C4-2B (cell line): Measurements from ENCODE around the gene PLCB4.

Source experiments
- ZFX ChIP-seq: fragments of 450-650 bp; IDR thresholded peaks from 2 replicates; pipeline ENCODE4 v1.6.1; 2017
- TF ChIP-seq, protein P1 (sequence below): fragments of 450-650 bp; conservative IDR thresholded peaks from 2 replicates; pipeline ENCODE4 v1.5.1; 2017; ENCODE audit warnings: mild to moderate bottlenecking

DNA sequence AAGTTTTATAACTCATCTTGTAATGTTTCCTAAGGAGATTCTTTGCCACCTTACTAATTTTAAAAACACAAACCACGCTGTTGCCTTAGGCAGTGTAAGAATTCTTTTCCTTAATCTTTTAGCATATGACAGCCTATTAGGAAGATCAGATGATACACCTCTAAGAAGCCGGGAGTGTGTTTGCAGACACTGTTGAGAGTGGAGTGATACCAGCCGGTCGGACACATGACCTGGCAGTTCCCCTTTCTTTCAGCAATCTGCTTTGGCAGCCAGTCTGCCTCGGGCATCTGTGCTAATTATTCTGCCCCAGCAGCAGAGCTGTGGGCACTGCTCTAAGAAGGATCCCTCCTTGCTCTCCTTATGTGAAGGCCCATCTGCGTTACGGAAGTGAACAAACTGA, 50.9 kb downstream of the PLCB4 start:
- TF ChIP-seq, protein P1, sequence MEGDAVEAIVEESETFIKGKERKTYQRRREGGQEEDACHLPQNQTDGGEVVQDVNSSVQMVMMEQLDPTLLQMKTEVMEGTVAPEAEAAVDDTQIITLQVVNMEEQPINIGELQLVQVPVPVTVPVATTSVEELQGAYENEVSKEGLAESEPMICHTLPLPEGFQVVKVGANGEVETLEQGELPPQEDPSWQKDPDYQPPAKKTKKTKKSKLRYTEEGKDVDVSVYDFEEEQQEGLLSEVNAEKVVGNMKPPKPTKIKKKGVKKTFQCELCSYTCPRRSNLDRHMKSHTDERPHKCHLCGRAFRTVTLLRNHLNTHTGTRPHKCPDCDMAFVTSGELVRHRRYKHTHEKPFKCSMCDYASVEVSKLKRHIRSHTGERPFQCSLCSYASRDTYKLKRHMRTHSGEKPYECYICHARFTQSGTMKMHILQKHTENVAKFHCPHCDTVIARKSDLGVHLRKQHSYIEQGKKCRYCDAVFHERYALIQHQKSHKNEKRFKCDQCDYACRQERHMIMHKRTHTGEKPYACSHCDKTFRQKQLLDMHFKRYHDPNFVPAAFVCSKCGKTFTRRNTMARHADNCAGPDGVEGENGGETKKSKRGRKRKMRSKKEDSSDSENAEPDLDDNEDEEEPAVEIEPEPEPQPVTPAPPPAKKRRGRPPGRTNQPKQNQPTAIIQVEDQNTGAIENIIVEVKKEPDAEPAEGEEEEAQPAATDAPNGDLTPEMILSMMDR, result no peak
- no peak for TF ChIP-seq ZFX
